DLD1 (cell line): ENCODE measurements around the gene BOLL.
"Not testable (repeated sequence)": the region's sequence is repeated elsewhere in the genome, so short reads cannot be mapped to it uniquely, and the experiment has no call there.

Source experiments
- in situ Hi-C: cut with HindIII; loops from 2 replicates; pipeline ENCODE4 v1.10.0; 2017; ENCODE audit warnings: low sequenced_read_pairs

Gene BOLL

GRCh38 chr2:197798187-197798586, 13.1 kb upstream of the BOLL start:
- in situ Hi-C loops: no loop called here

GRCh38 chr2:197795277-197795676, 10.2 kb upstream of the BOLL start:
- in situ Hi-C loops: no loop called here

- in situ Hi-C loops: no loop called here
These were observed 8.3 kb upstream of the BOLL start for GRCh38 chr2:197793456-197793855.

GRCh38 chr2:197786010-197786877, 1.1 kb upstream of the BOLL start:
- in situ Hi-C loops: no loop called here

- in situ Hi-C loops: no loop called here
These were observed 3.0 kb downstream of the BOLL start for GRCh38 chr2:197782126-197782525.

GRCh38 chr2:197779261-197779660, 5.9 kb downstream of the BOLL start:
- in situ Hi-C loops: no loop called here

GRCh38 chr2:197777823-197778407, 7.2 kb downstream of the BOLL start:
- in situ Hi-C loops: no loop called here

- in situ Hi-C loops: no loop called here
These were observed 24.8 kb downstream of the BOLL start for GRCh38 chr2:197760293-197760657.

- in situ Hi-C loops: no loop called here
These were observed 25.4 kb downstream of the BOLL start for GRCh38 chr2:197759625-197760292.

- in situ Hi-C loops: no loop called here
These were observed 26.1 kb downstream of the BOLL start for GRCh38 chr2:197759013-197759412.

GRCh38 chr2:197740200-197740599, 44.9 kb downstream of the BOLL start:
- in situ Hi-C loops: no loop called here

- in situ Hi-C loops: not testable (repeated sequence)
These were observed 56.3 kb downstream of the BOLL start for GRCh38 chr2:197728555-197729544.

- in situ Hi-C loops: no loop called here
These were observed 58.1 kb downstream of the BOLL start for GRCh38 chr2:197727011-197727410.

- in situ Hi-C loops: no loop called here
These were observed 67.3 kb downstream of the BOLL start for GRCh38 chr2:197717863-197718262.

- in situ Hi-C loops: no loop called here
These were observed 71.8 kb downstream of the BOLL start for GRCh38 chr2:197713271-197713670.

GRCh38 chr2:197711578-197711977, 73.5 kb downstream of the BOLL start:
- in situ Hi-C loops: no loop called here

GRCh38 chr2:197710424-197711042, 74.6 kb downstream of the BOLL start:
- in situ Hi-C loops: no loop called here

GRCh38 chr2:197709140-197709539, 76.0 kb downstream of the BOLL start:
- in situ Hi-C loops: not testable (repeated sequence)

GRCh38 chr2:197708331-197708730, 76.8 kb downstream of the BOLL start:
- in situ Hi-C loops: no loop called here
